ENCODE results near the gene MAD1L1.

Gene MAD1L1

GRCh38 chr7:2125931-2126330 is 106.8 kb downstream of the MAD1L1 start:
- no peak overlapping the region for H3K4me3 ChIP-seq (ENCODE audit: low read length)
- no peak for TF ChIP-seq CTCF (conservative IDR thresholded peaks at IDR 0.05; ENCODE audit: low read length)
- DNase-seq (ENCODE audit: low read depth) = no peak

GRCh38 chr7:2124604-2125345 is 108.0 kb downstream of the MAD1L1 start:
- no peak overlapping the region for H3K4me3 ChIP-seq (ENCODE audit: low read length)
- DNase-seq (ENCODE audit: low read depth) = no peak
- TF ChIP-seq CTCF (conservative IDR thresholded peaks at IDR 0.05; ENCODE audit: low read length) = no peak

- no peak for DNase-seq (ENCODE audit: low read depth)
- no peak overlapping the region for H3K4me3 ChIP-seq (ENCODE audit: low read length)
- TF ChIP-seq CTCF (conservative IDR thresholded peaks at IDR 0.05; ENCODE audit: low read length) = no peak
Measured at GRCh38 chr7:2123916-2124315, 108.8 kb downstream of the MAD1L1 start.

GRCh38 chr7:2123360-2123759 is 109.4 kb downstream of the MAD1L1 start:
- no peak for TF ChIP-seq CTCF (conservative IDR thresholded peaks at IDR 0.05; ENCODE audit: low read length)
- no peak overlapping the region for H3K4me3 ChIP-seq (ENCODE audit: low read length)
- DNase-seq (ENCODE audit: low read depth) = no peak

GRCh38 chr7:2122651-2123050 is 110.1 kb downstream of the MAD1L1 start:
- DNase-seq (ENCODE audit: low read depth) = no peak
- no peak overlapping the region for H3K4me3 ChIP-seq (ENCODE audit: low read length)
- TF ChIP-seq CTCF (conservative IDR thresholded peaks at IDR 0.05; ENCODE audit: low read length) = no peak

- DNase-seq (ENCODE audit: low read depth) = no peak
- no peak overlapping the region for H3K4me3 ChIP-seq (ENCODE audit: low read length)
- no peak for TF ChIP-seq CTCF (conservative IDR thresholded peaks at IDR 0.05; ENCODE audit: low read length)
Measured at GRCh38 chr7:2120841-2121830, 111.6 kb downstream of the MAD1L1 start.
